GM12874 (cell line): ENCODE measurements around the gene AIF1L.

Experiments used
- CTCF ChIP-seq: IDR thresholded peaks from 2 replicates; pipeline ENCODE4 v1.5.1; 2011; ENCODE audit warnings: low read depth, mild to moderate bottlenecking, control low read depth, low read length, moderate library complexity; ENCODE audit not compliant: insufficient read depth

Gene AIF1L

GRCh38 chr9:131148966-131149687, 52.8 kb downstream of the AIF1L start:
- TF ChIP-seq CTCF = no peak

- no peak for TF ChIP-seq CTCF
These were observed 53.3 kb downstream of the AIF1L start for GRCh38 chr9:131149688-131150053.

GRCh38 chr9:131153595-131153994, 57.3 kb downstream of the AIF1L start:
- no peak for TF ChIP-seq CTCF

- no peak for TF ChIP-seq CTCF
These were observed 64.2 kb downstream of the AIF1L start for GRCh38 chr9:131160416-131161112.

- TF ChIP-seq CTCF = no peak
These were observed 65.3 kb downstream of the AIF1L start for GRCh38 chr9:131161585-131161984.

- TF ChIP-seq CTCF = no peak
These were observed 66.6 kb downstream of the AIF1L start for GRCh38 chr9:131162886-131163285.

- TF ChIP-seq CTCF = no peak
These were observed 69.2 kb downstream of the AIF1L start for GRCh38 chr9:131165523-131165922.
